Neuronal stem cell (in vitro differentiated cells): Measurements from ENCODE around the gene LAMP1.

Experiments used
- DNase-seq: peaks from one replicate; pipeline ENCODE4 v3.0.0-alpha.2; 2013; ENCODE audit warnings: low spot score
- H2AFZ ChIP-seq: one replicate; pipeline ENCODE4 v1.6.1; 2013; ENCODE audit warnings: mild to moderate bottlenecking, low read length, inconsistent platforms
- H2AK5ac ChIP-seq: 2 replicates; pipeline ENCODE4 v1.6.1; 2013; ENCODE audit warnings: low read depth, mild to moderate bottlenecking, inconsistent platforms, low read length, moderate library complexity, mixed read lengths
- H2BK120ac ChIP-seq: 2 replicates; pipeline ENCODE4 v1.6.1; 2013; ENCODE audit warnings: low read depth, mild to moderate bottlenecking, inconsistent platforms, low read length, moderate library complexity, mixed read lengths
- H2BK12ac ChIP-seq: one replicate; pipeline ENCODE4 v1.6.1; 2013; ENCODE audit warnings: low read length, inconsistent platforms
- H2BK15ac ChIP-seq: 2 replicates; pipeline ENCODE4 v1.6.1; 2013; ENCODE audit warnings: mild to moderate bottlenecking, low read length, inconsistent platforms, mixed read lengths
- H2BK5ac ChIP-seq: one replicate; pipeline ENCODE4 v1.6.1; 2013; ENCODE audit warnings: inconsistent platforms, mild to moderate bottlenecking, low read length, moderate library complexity
- H3K14ac ChIP-seq: one replicate; pipeline ENCODE4 v1.6.1; 2013; ENCODE audit warnings: low read length, inconsistent platforms
- H3K18ac ChIP-seq: 2 replicates; pipeline ENCODE4 v1.6.1; 2013; ENCODE audit warnings: low read length, inconsistent platforms
- H3K23ac ChIP-seq: 2 replicates; pipeline ENCODE4 v1.6.1; 2013; ENCODE audit warnings: low read depth, mild to moderate bottlenecking, mixed read lengths, low read length, inconsistent platforms; ENCODE audit not compliant: poor library complexity
- H3K27ac ChIP-seq: replicated peaks from 3 replicates; pipeline ENCODE4 v1.5.1; 2013; ENCODE audit warnings: low read length, inconsistent platforms
- H3K27me3 ChIP-seq, 3 experiments: 2 replicates each; pipeline ENCODE4 v1.6.1; 2013; ENCODE audit warnings: low read length in 3 of 3, mild to moderate bottlenecking in 2 of 3, inconsistent platforms in 1 of 3, low read depth in 1 of 3, mixed read lengths in 1 of 3, moderate library complexity in 1 of 3; ENCODE audit not compliant: control insufficient read depth in 3 of 3, insufficient read depth in 3 of 3
- H3K36me3 ChIP-seq, 2 donors: replicated peaks in 1 of 2; 2 replicates each; pipeline ENCODE4 v1.6.1; 2013; ENCODE audit warnings: low read length in 2 of 2; ENCODE audit not compliant: control insufficient read depth in 2 of 2, insufficient read depth in 2 of 2
- H3K4ac ChIP-seq: 2 replicates; pipeline ENCODE4 v1.6.1; 2013; ENCODE audit warnings: inconsistent platforms, mild to moderate bottlenecking, low read length, moderate library complexity
- H3K4me1 ChIP-seq, 2 donors: 1 replicate in 1 of 2; 2 replicates in 1 of 2; pipeline ENCODE4 v1.6.1; 2013; ENCODE audit warnings: low read length in 2 of 2, low read depth in 1 of 2; ENCODE audit not compliant: control insufficient read depth in 2 of 2, insufficient read depth in 1 of 2
- H3K4me2 ChIP-seq: one replicate; pipeline ENCODE4 v1.6.1; 2013; ENCODE audit warnings: mild to moderate bottlenecking, low read length, inconsistent platforms; ENCODE audit not compliant: insufficient read depth, poor library complexity, severe bottlenecking
- H3K4me3 ChIP-seq, 2 donors: 2 replicates each; pipeline ENCODE4 v1.5.1; 2013; ENCODE audit warnings: low read length in 2 of 2, mild to moderate bottlenecking in 2 of 2, inconsistent platforms in 1 of 2, moderate library complexity in 1 of 2
- H3K79me1 ChIP-seq: one replicate; pipeline ENCODE4 v1.6.1; 2013; ENCODE audit warnings: low read depth, mild to moderate bottlenecking, inconsistent platforms, low read length, moderate library complexity
- H3K9ac ChIP-seq: one replicate; pipeline ENCODE4 v1.6.1; 2013; ENCODE audit warnings: mild to moderate bottlenecking, low read depth, low read length, inconsistent platforms; ENCODE audit not compliant: poor library complexity
- H3K9me3 ChIP-seq, 2 donors: replicated peaks in 1 of 2; 2 replicates each; pipeline versions ENCODE3 to v1.6.1; 2013; ENCODE audit warnings: low read length in 2 of 2, mild to moderate bottlenecking in 2 of 2, inconsistent platforms in 1 of 2, low read depth in 1 of 2, mixed read lengths in 1 of 2, moderate library complexity in 1 of 2; ENCODE audit not compliant: control insufficient read depth in 2 of 2, insufficient read depth in 1 of 2
- H4K8ac ChIP-seq: one replicate; pipeline ENCODE4 v1.6.1; 2013; ENCODE audit warnings: low read depth, mild to moderate bottlenecking, inconsistent platforms, low read length, moderate library complexity
- H4K91ac ChIP-seq: one replicate; pipeline ENCODE4 v1.6.1; 2013; ENCODE audit warnings: low read length, low read depth, mild to moderate bottlenecking, inconsistent platforms; ENCODE audit not compliant: poor library complexity
- WGBS, 2 donors: extraction: QIAGEN DNeasy Blood & Tissue Kit; methylation state at CpG; one replicate each; pipeline ENCODE4 v1.1.7; 2013; ENCODE audit warnings: missing lambda C conversion rate in 2 of 2, mixed read lengths in 1 of 2; ENCODE audit not compliant: insufficient read length in 2 of 2, insufficient replicate concordance in 1 of 2; ENCODE audit errors: extremely low coverage in 2 of 2; 5-methylcytosine and 5-hydroxymethylcytosine counted together

Gene LAMP1

DNA sequence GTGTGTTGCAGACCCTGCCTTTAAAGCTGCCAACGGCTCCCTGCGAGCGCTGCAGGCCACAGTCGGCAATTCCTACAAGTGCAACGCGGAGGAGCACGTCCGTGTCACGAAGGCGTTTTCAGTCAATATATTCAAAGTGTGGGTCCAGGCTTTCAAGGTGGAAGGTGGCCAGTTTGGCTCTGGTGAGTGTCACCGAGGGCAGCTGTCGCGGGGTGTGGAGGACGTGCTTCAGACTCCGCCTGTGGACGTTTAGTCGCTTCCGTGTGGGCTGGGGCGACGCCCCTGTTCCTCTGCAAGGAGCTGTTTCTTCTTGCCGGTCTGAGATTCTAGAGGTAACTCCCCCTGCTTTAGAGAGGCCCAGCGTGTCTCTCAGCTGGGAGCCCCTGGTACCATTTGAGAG is 24.5 kb downstream of the LAMP1 start:
- Histone ChIP-seq H3K27ac (no peak overlapping the region), H2AK5ac (no peak overlapping the region), H4K8ac (no peak overlapping the region), H3K79me1 (peaks cover 9% of the 10 kb centered on the region), H2BK120ac (no peak overlapping the region), H2BK15ac (no peak overlapping the region), H3K36me3 (peaks cover 44 to 84% of the 10 kb centered on the region in 2 donors), H3K9ac (no peak overlapping the region), H3K14ac (no peak overlapping the region), H3K4me3 (no peak overlapping the region), H2AFZ (no peak overlapping the region), H3K4ac (no peak overlapping the region), H3K27me3 (no peaks in the 10 kb centered on the region), H3K4me1 (no peaks in the 10 kb centered on the region), H3K4me2 (no peak overlapping the region), H3K9me3 (no peaks in the 10 kb centered on the region), H2BK5ac (no peak overlapping the region), H2BK12ac (no peak overlapping the region), H4K91ac (no peak overlapping the region), H3K23ac (no peak overlapping the region), H3K18ac (no peak overlapping the region)
- WGBS, 2 donors, result no CpG with 5 or more reads among the region's 22 CpGs
- no peak for DNase-seq

GRCh38 chr13:113322043-113322461 is 25.0 kb downstream of the LAMP1 start:
- H3K18ac ChIP-seq, result no peak overlapping the region
- H2AFZ ChIP-seq, result no peak overlapping the region
- no peak overlapping the region for H3K4me2 ChIP-seq
- peaks cover 9% of the 10 kb centered on the region for H3K79me1 ChIP-seq
- no peak overlapping the region for H4K91ac ChIP-seq
- no peak overlapping the region for H3K4ac ChIP-seq
- no peak overlapping the region for H2BK120ac ChIP-seq
- peaks cover 45 to 81% of the 10 kb centered on the region in 2 donors for H3K36me3 ChIP-seq
- H3K9ac ChIP-seq, result no peak overlapping the region
- no peak for DNase-seq
- no peaks in the 10 kb centered on the region for H3K9me3 ChIP-seq
- H3K4me1 ChIP-seq, result no peaks in the 10 kb centered on the region
- H3K27me3 ChIP-seq, result no peaks in the 10 kb centered on the region
- no peak overlapping the region for H3K27ac ChIP-seq
- no peak overlapping the region for H2AK5ac ChIP-seq
- H2BK15ac ChIP-seq, result no peak overlapping the region
- no peak overlapping the region for H3K14ac ChIP-seq
- no peak overlapping the region for H4K8ac ChIP-seq
- no peak overlapping the region for H3K4me3 ChIP-seq
- H2BK12ac ChIP-seq, result no peak overlapping the region
- H3K23ac ChIP-seq, result no peak overlapping the region
- no CpG with 5 or more reads among the region's 17 CpGs for WGBS, 2 donors
- no peak overlapping the region for H2BK5ac ChIP-seq

DNA sequence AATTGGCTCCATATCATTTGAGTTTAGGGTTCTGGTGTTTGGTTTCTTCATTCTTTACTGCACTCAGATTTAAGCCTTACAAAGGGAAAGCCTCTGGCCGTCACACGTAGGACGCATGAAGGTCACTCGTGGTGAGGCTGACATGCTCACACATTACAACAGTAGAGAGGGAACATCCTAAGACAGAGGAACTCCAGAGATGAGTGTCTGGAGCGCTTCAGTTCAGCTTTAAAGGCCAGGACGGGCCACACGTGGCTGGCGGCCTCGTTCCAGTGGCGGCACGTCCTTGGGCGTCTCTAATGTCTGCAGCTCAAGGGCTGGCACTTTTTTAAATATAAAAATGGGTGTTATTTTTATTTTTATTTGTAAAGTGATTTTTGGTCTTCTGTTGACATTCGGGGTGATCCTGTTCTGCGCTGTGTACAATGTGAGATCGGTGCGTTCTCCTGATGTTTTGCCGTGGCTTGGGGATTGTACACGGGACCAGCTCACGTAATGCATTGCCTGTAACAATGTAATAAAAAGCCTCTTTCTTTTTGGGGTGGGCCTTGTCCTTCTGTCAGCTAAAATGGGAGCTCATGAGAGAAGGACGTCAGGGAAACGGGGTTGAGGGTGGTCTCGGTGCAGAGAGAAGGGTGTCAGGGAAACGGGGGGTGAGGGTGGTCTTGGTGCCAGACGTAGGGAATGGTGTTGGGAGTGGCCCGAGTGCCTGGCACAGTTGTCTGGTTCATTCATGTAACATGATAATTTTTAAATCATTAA is 26.0 kb downstream of the LAMP1 start:
- H3K9me3 ChIP-seq, result no peaks in the 10 kb centered on the region
- no peak overlapping the region for H4K91ac ChIP-seq
- no CpG with 5 or more reads among the region's 25 CpGs for WGBS, 2 donors
- H2BK120ac ChIP-seq, result no peak overlapping the region
- H3K4me1 ChIP-seq, result no peaks in the 10 kb centered on the region
- no peak overlapping the region for H3K4ac ChIP-seq
- H3K79me1 ChIP-seq, result peaks cover 9% of the 10 kb centered on the region
- no peak overlapping the region for H3K14ac ChIP-seq
- H2BK15ac ChIP-seq, result no peak overlapping the region
- H3K36me3 ChIP-seq, result peaks cover 45 to 71% of the 10 kb centered on the region in 2 donors
- H3K4me3 ChIP-seq, result no peak overlapping the region
- H2AFZ ChIP-seq, result no peak overlapping the region
- no peak overlapping the region for H3K4me2 ChIP-seq
- no peak overlapping the region for H3K9ac ChIP-seq
- H3K18ac ChIP-seq, result no peak overlapping the region
- H4K8ac ChIP-seq, result no peak overlapping the region
- no peak overlapping the region for H3K27ac ChIP-seq
- no peak for DNase-seq
- no peak overlapping the region for H2BK5ac ChIP-seq
- no peaks in the 10 kb centered on the region for H3K27me3 ChIP-seq
- H2AK5ac ChIP-seq, result no peak overlapping the region
- no peak overlapping the region for H3K23ac ChIP-seq
- H2BK12ac ChIP-seq, result no peak overlapping the region

DNA sequence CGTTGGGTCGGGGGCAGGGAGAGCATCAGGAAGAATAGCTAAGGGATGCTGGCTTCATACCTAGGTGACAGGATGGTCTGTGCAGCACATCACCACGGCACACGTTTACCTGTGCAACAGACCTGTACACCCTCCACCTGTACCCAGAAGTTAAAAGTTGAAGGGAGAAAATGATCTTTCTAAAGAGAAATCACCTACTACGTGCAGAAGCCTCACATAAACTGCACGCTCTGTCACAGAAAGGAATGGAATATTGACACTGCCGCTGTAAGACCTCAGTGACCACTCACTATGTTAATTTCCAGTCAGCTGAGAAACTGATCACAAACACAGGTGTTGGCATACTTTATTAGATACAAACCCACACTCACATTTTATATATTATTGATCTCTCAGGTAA is 26.8 kb downstream of the LAMP1 start:
- Histone ChIP-seq H3K14ac (no peak overlapping the region), H3K4me1 (no peaks in the 10 kb centered on the region), H3K23ac (no peak overlapping the region)

More for the DNA sequence above, 26.8 kb downstream of the LAMP1 start:
- Histone ChIP-seq H2BK12ac (no peak overlapping the region), H3K27ac (no peak overlapping the region), H2BK15ac (no peak overlapping the region), H3K9me3 (no peaks in the 10 kb centered on the region), H4K8ac (no peak overlapping the region), H3K4me2 (no peak overlapping the region), H4K91ac (no peak overlapping the region), H3K27me3 (no peaks in the 10 kb centered on the region), H3K18ac (no peak overlapping the region), H2AK5ac (no peak overlapping the region), H2BK120ac (no peak overlapping the region), H2AFZ (no peak overlapping the region), H3K4me3 (no peak overlapping the region), H3K36me3 (peaks cover 43 to 64% of the 10 kb centered on the region in 2 donors), H3K4ac (no peak overlapping the region), H3K79me1 (peaks cover 7% of the 10 kb centered on the region), H2BK5ac (no peak overlapping the region), H3K9ac (no peak overlapping the region)
- no CpG with 5 or more reads among the region's 7 CpGs for WGBS, 2 donors
- no peak for DNase-seq
